GM18951 (cell line): ENCODE measurements around the gene EMILIN2.

Experiments used
- POLR2A ChIP-seq: IDR thresholded peaks from 4 replicates; pipeline ENCODE4 v1.6.1; 2011; ENCODE audit warnings: mild to moderate bottlenecking; ENCODE audit not compliant: insufficient read length, insufficient read depth; ENCODE audit errors: extremely low read depth
- in situ Hi-C: fragments of 300-500 bp; cut with MboI; formaldehyde crosslinking; loops from one replicate; pipeline ENCODE4 v1.12.0; 2022; ENCODE audit warnings: low sequenced_read_pairs, mixed read lengths, inconsistent platforms; ENCODE audit not compliant: unreplicated experiment

Gene EMILIN2

DNA sequence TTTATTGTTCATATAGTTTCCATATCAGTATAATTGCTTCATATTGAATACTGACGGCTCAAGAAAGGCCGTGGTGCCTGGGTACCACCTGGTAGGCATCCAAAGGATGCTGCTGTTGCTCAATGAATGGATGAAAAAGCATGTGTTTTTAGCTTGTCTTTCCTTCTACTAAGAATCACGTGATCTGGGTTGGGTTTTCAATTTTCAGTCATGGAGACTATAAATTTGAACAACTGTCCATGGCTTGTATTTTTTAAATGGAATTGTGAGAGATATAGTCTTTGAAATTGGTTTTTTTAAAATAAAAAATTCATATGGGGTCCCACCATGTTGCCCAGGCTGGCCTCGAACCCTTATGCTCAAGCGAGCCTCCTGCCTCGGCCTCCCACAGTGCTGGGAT lies 25.3 kb downstream of the EMILIN2 start:
- in situ Hi-C loops: no loop called here
- TF ChIP-seq POLR2A: no peak

DNA sequence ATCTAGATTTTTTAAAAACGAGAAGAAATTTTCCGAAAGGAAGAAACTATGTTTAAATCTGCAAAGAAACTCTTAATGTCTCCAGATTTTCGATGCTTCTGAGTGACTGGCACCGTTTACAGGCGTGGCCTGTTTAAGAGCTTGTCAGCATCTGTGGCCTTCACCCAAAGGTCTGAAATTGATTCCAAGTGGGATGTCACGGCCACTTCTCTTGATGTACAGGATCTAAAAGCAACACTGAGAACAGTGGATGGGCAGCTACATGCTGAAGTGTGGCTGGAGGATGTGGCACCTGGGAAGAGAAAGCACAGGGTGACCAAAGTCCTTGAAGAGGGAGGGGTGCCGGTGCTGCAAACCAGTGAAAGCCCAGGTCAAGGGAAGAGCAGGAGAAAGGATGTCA lies 28.0 kb downstream of the EMILIN2 start:
- in situ Hi-C loops: no loop called here

DNA sequence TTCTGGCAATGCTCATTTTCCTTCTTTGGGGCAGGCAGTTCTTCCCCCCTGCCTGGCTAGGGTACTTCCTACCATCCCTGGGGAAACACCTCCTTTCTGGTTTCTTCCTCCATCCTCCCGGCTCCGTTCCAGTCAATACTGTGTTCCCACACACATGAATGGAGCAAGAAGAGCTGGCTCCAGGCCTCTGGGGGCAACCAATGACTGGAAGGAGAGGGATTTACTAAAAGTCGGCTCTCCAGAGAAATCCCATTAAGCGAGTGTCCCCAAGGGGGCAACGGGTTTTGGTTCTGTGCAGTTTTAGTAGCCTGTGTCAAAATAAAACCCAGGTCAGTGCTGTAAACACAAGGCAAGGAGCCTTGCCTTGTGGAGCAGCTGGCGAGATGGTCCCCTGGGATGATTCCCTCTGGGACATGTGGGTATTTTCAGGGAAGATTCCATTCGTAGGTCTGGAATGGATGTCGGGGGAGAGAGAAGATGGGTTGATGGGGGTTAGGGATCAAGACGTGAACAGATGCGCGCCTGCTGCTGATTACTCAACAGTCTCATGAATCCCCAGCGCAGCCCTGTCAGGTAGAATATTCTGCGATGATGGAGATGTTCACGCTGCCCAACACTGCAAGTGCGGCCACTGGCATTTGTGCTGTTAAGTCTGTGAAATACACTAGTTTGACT lies 32.0 kb downstream of the EMILIN2 start:
- no peak for TF ChIP-seq POLR2A
- in situ Hi-C loops: no loop called here

More for the DNA sequence above, 28.0 kb downstream of the EMILIN2 start:
- TF ChIP-seq POLR2A: no peak

DNA sequence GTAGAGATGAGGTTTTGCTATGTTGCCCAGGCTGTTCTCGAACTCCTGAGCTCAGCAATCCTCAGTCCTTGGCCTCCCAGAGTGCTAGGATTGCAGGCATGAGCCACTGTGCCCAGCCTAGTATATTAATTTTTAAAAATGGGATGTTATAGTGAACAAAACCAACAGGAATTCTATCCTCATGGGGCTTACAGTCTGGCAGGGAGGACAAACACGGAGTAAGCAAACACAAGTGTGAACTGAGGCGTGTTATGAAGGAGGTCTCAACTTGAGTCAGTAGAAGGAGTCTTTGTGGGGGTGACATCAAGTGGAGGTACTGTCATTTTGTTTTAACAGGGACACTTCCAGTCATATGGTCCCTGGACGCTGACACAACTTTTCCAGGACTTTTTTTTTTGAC lies 33.1 kb downstream of the EMILIN2 start:
- no peak for TF ChIP-seq POLR2A

DNA sequence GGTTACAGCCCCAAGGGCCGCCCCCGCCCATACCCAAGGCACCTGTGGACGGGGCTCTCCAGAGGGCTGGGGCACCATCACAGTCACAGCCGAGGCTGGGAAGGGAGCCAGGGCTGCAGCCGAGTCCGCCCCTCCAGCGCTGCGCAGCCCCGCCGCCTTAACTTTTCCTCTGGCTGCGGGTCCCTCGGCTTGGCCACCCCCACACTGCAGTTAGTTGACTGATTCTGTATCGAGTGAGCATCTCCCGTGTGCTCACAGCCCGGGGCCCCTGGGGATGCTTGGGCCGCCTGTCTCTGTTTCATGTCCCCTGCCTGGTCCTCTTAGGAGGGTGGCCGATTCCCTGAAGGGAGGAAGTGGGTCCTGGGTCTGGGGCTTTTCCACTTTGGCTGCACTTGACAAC lies 33.7 kb downstream of the EMILIN2 start:
- TF ChIP-seq POLR2A: no peak
- in situ Hi-C loops: no loop called here

More for the DNA sequence above, 33.1 kb downstream of the EMILIN2 start:
- in situ Hi-C loops: no loop called here

DNA sequence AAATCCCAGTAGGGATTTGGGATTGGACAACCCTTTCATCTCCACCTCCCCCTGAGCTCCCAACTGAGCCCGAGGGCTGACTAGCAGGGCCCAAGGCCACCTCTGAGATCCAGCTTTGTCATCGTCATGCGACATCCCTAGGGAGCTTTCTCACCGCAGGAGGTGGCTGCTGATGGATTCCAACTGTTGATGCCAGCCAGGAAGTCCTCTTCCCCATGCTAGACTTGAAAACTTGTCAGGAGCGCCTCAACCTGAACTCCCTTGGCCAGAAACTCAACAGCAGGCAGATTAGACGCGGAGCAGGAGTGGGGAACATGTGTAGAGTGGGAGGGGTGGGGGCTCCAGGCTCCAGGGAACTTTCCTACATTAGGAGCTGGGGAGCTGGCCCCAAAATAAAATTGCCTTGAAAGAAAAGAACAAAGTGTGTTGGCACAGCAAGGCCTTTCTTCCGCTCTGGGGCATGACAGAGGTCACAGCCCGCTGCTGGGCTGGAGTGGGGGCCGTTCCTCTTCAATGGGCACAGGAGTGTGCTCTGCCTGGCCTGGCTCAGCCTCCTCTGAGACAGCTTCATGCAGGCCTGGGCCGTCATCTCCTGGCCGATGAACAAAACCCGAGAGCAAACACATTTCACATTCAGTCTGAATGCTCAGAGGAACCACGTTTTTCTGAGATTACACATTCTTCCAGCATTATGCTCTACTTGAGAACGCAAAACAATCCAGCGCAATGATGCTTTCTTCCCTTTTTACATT lies 34.5 kb downstream of the EMILIN2 start:
- TF ChIP-seq POLR2A: no peak
- in situ Hi-C loops: no loop called here

DNA sequence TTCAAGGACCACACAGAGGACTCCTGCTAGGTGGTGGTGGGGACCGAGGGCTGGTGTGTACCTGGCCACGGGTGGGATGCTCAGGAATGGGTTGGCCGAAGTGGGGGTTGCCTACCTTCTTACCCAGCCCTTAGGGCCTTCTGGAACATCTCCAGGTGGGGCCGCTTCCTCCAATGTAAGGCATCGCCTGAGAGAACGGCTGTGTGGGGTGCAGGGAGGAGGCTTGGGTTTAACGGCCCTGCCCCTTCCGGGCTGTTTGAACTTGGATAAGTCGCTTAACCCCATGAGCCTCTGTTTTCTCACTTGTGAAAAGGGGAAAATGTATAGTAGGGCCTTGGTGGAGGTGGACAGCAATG lies 35.0 kb downstream of the EMILIN2 start:
- in situ Hi-C loops: no loop called here
- TF ChIP-seq POLR2A: no peak

DNA sequence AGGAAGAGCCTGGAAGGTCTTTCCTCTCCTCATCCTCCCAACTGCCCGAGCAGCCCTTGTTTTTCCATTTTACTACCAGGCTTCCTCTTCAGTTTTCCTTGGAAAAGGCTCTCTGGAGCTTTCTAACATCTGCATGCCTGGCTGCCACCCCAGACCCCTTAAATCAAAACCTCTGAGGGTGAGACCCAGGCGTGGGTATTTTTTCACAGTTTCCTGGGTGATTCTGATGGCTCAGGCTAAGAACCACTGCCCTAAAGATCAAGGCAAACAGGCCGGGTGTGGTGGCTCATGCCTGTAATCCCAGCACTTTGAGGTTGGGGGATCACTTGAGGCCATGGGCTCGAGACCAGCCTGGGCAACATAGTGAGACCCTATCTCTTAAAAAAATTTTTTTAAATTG lies 35.4 kb downstream of the EMILIN2 start:
- TF ChIP-seq POLR2A: no peak
- in situ Hi-C loops: no loop called here

DNA sequence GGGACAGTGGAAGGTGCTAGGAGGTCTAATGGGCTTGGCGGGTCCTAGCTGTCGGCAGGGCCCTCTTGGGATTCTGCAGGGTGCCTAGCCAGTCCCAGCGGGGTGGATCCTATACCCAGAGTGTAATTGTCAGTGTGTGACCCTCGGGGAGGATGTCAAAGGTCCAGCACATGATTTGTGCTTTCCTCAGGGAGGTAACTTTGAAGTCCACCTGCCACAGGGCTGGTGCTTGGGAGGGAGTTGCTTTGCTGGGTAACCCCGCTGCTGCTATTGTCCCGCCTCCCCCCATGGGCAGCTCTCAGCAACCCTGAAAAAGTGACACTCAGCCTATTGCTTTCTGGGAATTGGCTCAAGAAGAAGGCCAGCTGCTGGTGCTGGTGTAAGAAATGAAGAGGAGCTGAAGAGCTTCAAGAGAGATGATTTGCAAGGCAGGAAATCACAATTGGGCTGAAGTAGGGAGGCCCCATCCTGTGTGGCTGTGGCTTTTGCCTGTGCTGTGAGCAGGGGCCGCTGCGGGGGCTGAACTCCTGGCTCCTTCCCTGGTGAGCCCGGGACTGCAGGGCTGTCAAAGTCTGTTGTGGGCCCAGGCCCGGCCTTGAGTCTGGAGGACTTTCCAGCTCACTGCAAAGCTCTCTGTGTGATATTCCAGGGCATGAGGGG lies 36.4 kb downstream of the EMILIN2 start:
- TF ChIP-seq POLR2A: no peak
- in situ Hi-C loops: no loop called here

DNA sequence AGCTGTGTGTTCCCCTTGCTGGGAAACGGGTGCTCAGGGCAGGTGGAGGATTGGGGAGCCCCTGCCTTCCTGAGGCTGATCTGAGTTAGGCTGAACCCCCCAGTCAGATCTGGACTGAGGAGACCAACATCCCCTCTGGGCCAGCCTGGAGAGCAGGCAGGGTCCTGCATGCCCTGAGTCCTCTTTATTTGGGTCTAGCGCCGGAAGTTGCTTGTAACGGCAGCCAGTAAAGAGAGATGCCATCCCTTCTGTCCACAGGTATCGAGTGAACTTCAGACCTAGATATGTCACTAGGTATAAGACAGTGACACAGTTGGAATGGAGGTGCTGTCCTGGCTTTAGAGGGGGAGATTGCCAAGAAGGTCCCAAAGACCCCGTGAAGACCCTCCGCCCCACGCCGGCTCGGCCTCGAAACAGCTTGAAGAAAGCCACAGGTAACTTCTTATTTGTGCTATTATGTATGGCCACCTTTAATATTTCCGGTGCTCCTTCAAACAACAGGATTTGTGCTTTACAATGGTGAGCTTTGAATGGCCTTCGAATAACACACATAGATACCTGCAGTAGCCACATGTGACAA lies 38.0 kb downstream of the EMILIN2 start:
- no peak for TF ChIP-seq POLR2A

DNA sequence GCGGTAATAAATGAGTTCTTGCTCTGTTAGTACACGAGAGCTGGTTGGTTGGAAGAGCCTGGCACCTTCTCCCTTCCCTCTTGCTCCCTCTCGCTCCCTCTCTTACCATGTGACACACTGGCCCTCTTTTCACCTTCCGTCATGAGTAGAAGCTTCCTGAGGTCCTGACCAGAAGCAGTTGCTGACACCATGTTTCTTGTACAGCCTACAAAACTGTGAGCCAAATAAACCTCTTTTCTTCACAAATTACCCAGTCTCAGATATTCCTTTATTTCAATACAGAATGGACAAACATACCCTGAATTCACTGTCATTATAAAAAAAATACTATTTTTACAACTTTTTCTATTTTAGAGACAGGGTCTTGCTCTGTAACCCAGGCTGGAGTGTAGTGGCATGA lies 40.7 kb downstream of the EMILIN2 start:
- in situ Hi-C loops: no loop called here
- TF ChIP-seq POLR2A: no peak

More for the DNA sequence above, 38.0 kb downstream of the EMILIN2 start:
- in situ Hi-C loops: no loop called here

DNA sequence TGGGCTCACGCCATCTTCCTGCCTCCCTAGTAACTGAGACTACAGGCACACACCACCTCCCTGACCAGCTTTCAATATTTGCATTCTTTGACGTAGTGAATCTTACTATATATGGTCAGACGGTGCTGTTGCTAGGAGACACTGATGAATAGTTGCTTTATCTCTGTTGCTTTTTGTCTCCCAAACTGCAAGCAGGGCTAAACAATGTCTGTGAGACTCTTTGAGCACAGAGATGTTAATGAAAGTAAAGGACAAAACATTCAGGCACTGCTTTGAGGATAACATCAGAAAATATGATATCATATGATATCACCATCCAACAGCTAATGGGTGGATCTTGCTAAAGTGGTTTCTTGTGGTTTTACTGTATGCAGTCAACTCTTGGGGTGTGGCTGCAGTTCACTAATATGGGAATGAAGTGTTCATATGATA lies 43.0 kb downstream of the EMILIN2 start:
- no peak for TF ChIP-seq POLR2A
- in situ Hi-C loops: no loop called here

DNA sequence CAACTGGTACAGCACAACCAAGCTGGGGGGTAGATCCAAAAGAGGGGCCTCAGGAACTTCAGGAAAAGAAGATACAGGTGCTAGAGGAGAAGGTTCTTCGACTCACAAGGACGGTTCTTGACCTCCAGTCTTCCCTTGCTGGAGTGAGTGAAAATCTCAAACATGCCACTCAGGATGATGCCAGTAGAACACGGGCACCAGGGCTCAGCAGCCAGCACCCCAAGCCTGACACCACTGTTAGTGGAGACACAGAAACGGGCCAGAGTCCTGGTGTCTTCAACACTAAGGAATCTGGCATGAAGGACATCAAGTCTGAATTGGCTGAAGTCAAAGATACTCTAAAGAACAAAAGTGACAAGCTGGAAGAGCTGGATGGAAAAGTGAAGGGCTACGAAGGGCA lies 43.8 kb downstream of the EMILIN2 start:
- TF ChIP-seq POLR2A: no peak
- in situ Hi-C loops: no loop called here
